Stomach (tissue), 4 donors: ENCODE data around the gene HS6ST3.

ENCODE experiments used
- CTCF ChIP-seq, 7 experiments: fragments of 450-650 bp in 4 of 7; fragments of 200-600 bp in 3 of 7; sonication (generic) in 3 of 7; IDR thresholded peaks; one replicate each; pipeline ENCODE4 v1.5.1; 2016 to 2019; ENCODE audit warnings: antibody characterized with exemption in 7 of 7, control low read depth in 2 of 7, mild to moderate bottlenecking in 1 of 7
- EP300 ChIP-seq: sonication (generic); formaldehyde crosslinking; IDR thresholded peaks from one replicate; pipeline ENCODE4 v1.6.1; 2017; ENCODE audit warnings: antibody characterized with exemption
- POLR2A ChIP-seq, 4 donors: fragments of 450-650 bp; IDR thresholded peaks; one replicate each; pipeline ENCODE4 v1.6.1; 2016; ENCODE audit warnings: antibody characterized with exemption in 4 of 4, control low read depth in 2 of 4, mild to moderate bottlenecking in 1 of 4, moderate library complexity in 1 of 4
- POLR2AphosphoS5 ChIP-seq, 3 donors: sonication (generic); formaldehyde crosslinking; IDR thresholded peaks; one replicate each; pipeline ENCODE4 v1.6.1; 2016; ENCODE audit warnings: antibody characterized with exemption in 3 of 3

- TF ChIP-seq CTCF (IDR thresholded peaks at IDR 0.05), result no peak
- TF ChIP-seq POLR2AphosphoS5 (IDR thresholded peaks at IDR 0.05), result no peak
- no peak for TF ChIP-seq POLR2A (IDR thresholded peaks at IDR 0.05)
- TF ChIP-seq EP300, result no peak
Observed at GRCh38 chr13:96797136-96797535, 707.2 kb downstream of the HS6ST3 start.
